Measurements from ENCODE around the gene MACROD2. TPM values are rescaled to one million over a fixed set of nuclear protein-coding genes. Genes with fewer than 3 reads are reported as not detected.

MACROD2 gene
- polyA plus RNA-seq, 1 experiment, result 0.47 TPM

GRCh38 chr20:14951707-14952418 lies 956.5 kb downstream of the MACROD2 start:
- H3K36me3 ChIP-seq (ENCODE audit: control insufficient read depth, insufficient read depth, low read length), result no peaks in the 10 kb centered on the region
- TF ChIP-seq CTCF (IDR thresholded peaks at IDR 0.05; ENCODE audit: insufficient read depth, low read depth, low read length), result no peak
- H3K4me3 ChIP-seq (ENCODE audit: low read depth, low read length), result no peak overlapping the region
- H3K27me3 ChIP-seq (ENCODE audit: control insufficient read depth, insufficient read depth, low read length), result no peaks in the 10 kb centered on the region
- CTCF ChIA-PET, result no interaction called here
- POLR2A ChIA-PET, result interaction anchor here (0.5 to 0.6 kb wide), 2 partner anchors 40 to 1902 kb away, joined by 3 read pairs; no protein-coding TSS in a partner anchor
- peak; percentile 50 for DNase-seq (ENCODE audit: low read depth)

- H3K27me3 ChIP-seq (ENCODE audit: control insufficient read depth, insufficient read depth, low read length), result no peaks in the 10 kb centered on the region
- DNase-seq (ENCODE audit: low read depth), result no peak
- POLR2A ChIA-PET, result no interaction called here
- CTCF ChIA-PET, result no interaction called here
- H3K36me3 ChIP-seq (ENCODE audit: control insufficient read depth, insufficient read depth, low read length), result no peaks in the 10 kb centered on the region
- no peak for TF ChIP-seq CTCF (IDR thresholded peaks at IDR 0.05; ENCODE audit: insufficient read depth, low read depth, low read length)
- no peak overlapping the region for H3K4me3 ChIP-seq (ENCODE audit: low read depth, low read length)
These were observed 958.4 kb downstream of the MACROD2 start for GRCh38 chr20:14953736-14954135.

- ChIA-PET POLR2A (no interaction called here), CTCF (interaction anchor here (0.6 to 0.7 kb wide), 2 partner anchors 444 to 621 kb away, joined by 3 read pairs; no protein-coding TSS in a partner anchor)
- no peaks in the 10 kb centered on the region for H3K36me3 ChIP-seq (ENCODE audit: control insufficient read depth, insufficient read depth, low read length)
- no peaks in the 10 kb centered on the region for H3K27me3 ChIP-seq (ENCODE audit: control insufficient read depth, insufficient read depth, low read length)
- no peak for DNase-seq (ENCODE audit: low read depth)
- no peak for TF ChIP-seq CTCF (IDR thresholded peaks at IDR 0.05; ENCODE audit: insufficient read depth, low read depth, low read length)
- no peak overlapping the region for H3K4me3 ChIP-seq (ENCODE audit: low read depth, low read length)
These were observed 960.1 kb downstream of the MACROD2 start for GRCh38 chr20:14955399-14955798.

GRCh38 chr20:14956026-14956425 lies 960.7 kb downstream of the MACROD2 start:
- H3K27me3 ChIP-seq (ENCODE audit: control insufficient read depth, insufficient read depth, low read length), result no peaks in the 10 kb centered on the region
- H3K36me3 ChIP-seq (ENCODE audit: control insufficient read depth, insufficient read depth, low read length), result no peaks in the 10 kb centered on the region
- H3K4me3 ChIP-seq (ENCODE audit: low read depth, low read length), result no peak overlapping the region
- no peak for DNase-seq (ENCODE audit: low read depth)
- POLR2A ChIA-PET, result no interaction called here
- CTCF ChIA-PET, result interaction anchor here (0.6 to 0.7 kb wide), 2 partner anchors 445 to 622 kb away, joined by 3 read pairs; no protein-coding TSS in a partner anchor
- TF ChIP-seq CTCF (IDR thresholded peaks at IDR 0.05; ENCODE audit: insufficient read depth, low read depth, low read length), result no peak

GRCh38 chr20:14956538-14956937 lies 961.2 kb downstream of the MACROD2 start:
- DNase-seq (ENCODE audit: low read depth), result no peak
- Histone ChIP-seq H3K36me3 (ENCODE audit: control insufficient read depth, insufficient read depth, low read length) (no peaks in the 10 kb centered on the region), H3K4me3 (ENCODE audit: low read depth, low read length) (no peak overlapping the region), H3K27me3 (ENCODE audit: control insufficient read depth, insufficient read depth, low read length) (no peaks in the 10 kb centered on the region)
- CTCF ChIA-PET, result no interaction called here
- TF ChIP-seq CTCF (IDR thresholded peaks at IDR 0.05; ENCODE audit: insufficient read depth, low read depth, low read length), result no peak
- POLR2A ChIA-PET, result no interaction called here

Measured in BJ (cell line).